GM12878 (cell line): ENCODE results near the gene TYSND1. TPM values are rescaled to one million over a fixed set of nuclear protein-coding genes. Genes with fewer than 3 reads are reported as not detected.

Experiments used
- ATAC-seq: fragments of 200-7000 bp; cut with Tn5 transposase; 3 replicates; pipeline ENCODE4 v1.9.1; 2020; ENCODE audit warnings: mild to moderate bottlenecking, moderate library complexity
- BruUV-seq: library from RNA; stranded (reverse); fragments of 400-500 nt; replicated peaks from 2 replicates; lab custom pipeline; 2021; lab: Mats Ljungman, UMichigan
- CTCF ChIA-PET: fragments of 300-600 bp; sonication (Branson Sonifier 250); formaldehyde crosslinking; extraction: SDS; loops from one replicate; lab custom pipeline; 2021; ENCODE audit warnings: inconsistent platforms; lab: Yijun Ruan, JAX
- POLR2A ChIA-PET: fragments of 350-600 bp; formaldehyde crosslinking; extraction: SDS; loops from one replicate; lab custom pipeline; 2021; ENCODE audit warnings: inconsistent platforms; lab: Charles Lee
- RAD21 ChIA-PET: fragments of 300-600 bp; sonication (Branson Sonifier 250); formaldehyde crosslinking; loops from one replicate; lab custom pipeline; 2023; ENCODE audit warnings: antibody characterized with exemption; ENCODE audit not compliant: unreplicated experiment; lab: Charles Lee
- SMC1A ChIA-PET: fragments of 300-600 bp; sonication (Branson Sonifier 250); formaldehyde crosslinking; loops from one replicate; lab custom pipeline; 2023; ENCODE audit not compliant: unreplicated experiment, uncharacterized antibody; lab: Charles Lee
- DNase-seq: peaks from one replicate; pipeline ENCODE4 v3.0.0-alpha.2; 2011; ENCODE audit warnings: low read depth, low spot score
- FAIRE-seq: peaks from 3 replicates; lab custom pipeline; 2011; peaks lifted over from hg19 to GRCh38; lab: Jason Lieb, UNC
- H2AFZ ChIP-seq: 2 replicates; pipeline ENCODE4 v1.6.0; 2011; ENCODE audit warnings: low read depth, low read length, control low read depth; ENCODE audit not compliant: control insufficient read depth
- H3K27ac ChIP-seq: 2 replicates; pipeline ENCODE4 v1.5.1; 2011; ENCODE audit warnings: control low read depth; ENCODE audit not compliant: control insufficient read depth, insufficient read depth
- H3K27me3 ChIP-seq, 2 experiments: replicated peaks in 1 of 2; 2 replicates each; pipeline versions ENCODE4 v1.6.0 to v1.6.1; 2011; ENCODE audit warnings: low read length in 1 of 2; ENCODE audit not compliant: control insufficient read depth in 2 of 2, insufficient read depth in 2 of 2
- H3K36me3 ChIP-seq, 2 experiments: 2 replicates each; pipeline ENCODE4 v1.5.1; 2011; ENCODE audit warnings: low read length in 1 of 2; ENCODE audit not compliant: control insufficient read depth in 2 of 2, insufficient read depth in 2 of 2
- H3K4me1 ChIP-seq: 2 replicates; pipeline ENCODE4 v1.6.1; 2011; ENCODE audit warnings: mild to moderate bottlenecking, low read length, moderate library complexity, mixed read lengths; ENCODE audit not compliant: control insufficient read depth, insufficient read depth
- H3K4me2 ChIP-seq: 2 replicates; pipeline ENCODE4 v1.6.0; 2011; ENCODE audit warnings: control low read depth; ENCODE audit not compliant: control insufficient read depth, insufficient read depth
- H3K4me3 ChIP-seq: fragments of 200-600 bp; sonication (generic); 2 replicates; pipeline ENCODE4 v1.5.1; 2016
- H3K79me2 ChIP-seq: 2 replicates; pipeline ENCODE4 v1.6.0; 2011; ENCODE audit warnings: low read length; ENCODE audit not compliant: control insufficient read depth, insufficient read depth
- H3K9ac ChIP-seq: 2 replicates; pipeline ENCODE4 v1.8.0; 2011; ENCODE audit warnings: low read length, control low read depth, mixed read lengths; ENCODE audit not compliant: control insufficient read depth, insufficient read depth
- H3K9me3 ChIP-seq: replicated peaks from 3 replicates; pipeline ENCODE4 v1.5.1; 2011; ENCODE audit warnings: mild to moderate bottlenecking, low read length; ENCODE audit not compliant: control insufficient read depth, insufficient read depth
- H4K20me1 ChIP-seq: 2 replicates; pipeline ENCODE4 v1.6.0; 2011; ENCODE audit not compliant: control insufficient read depth, insufficient read depth
- CEBPZ ChIP-seq: fragments of 150-350 bp; IDR thresholded peaks from 2 replicates; pipeline ENCODE4 v1.6.1; 2016; ENCODE audit warnings: low read depth, low read length
- FOXK2 ChIP-seq: fragments of 450-650 bp; IDR thresholded peaks from 2 replicates; pipeline ENCODE4 v1.6.1; 2017; ENCODE audit warnings: mild to moderate bottlenecking, moderate library complexity
- WGBS: methylation state at CpG from one replicate; pipeline ENCODE4 v1.1.6; 2016; ENCODE audit warnings: low lambda C conversion rate; ENCODE audit not compliant: insufficient replicate concordance, insufficient coverage; ENCODE audit errors: missing lambda C conversion rate; 5-methylcytosine and 5-hydroxymethylcytosine counted together
- in situ Hi-C: fragments of 300-500 bp; cut with MboI; formaldehyde crosslinking; loops from 9 replicates; pipeline ENCODE4 v1.14.3; 2018; ENCODE audit warnings: mixed read lengths
- intact Hi-C: fragments of 100-400 bp; cut with micrococcal nuclease; formaldehyde crosslinking; loops from one replicate; pipeline ENCODE4 v1.14.2; 2022; ENCODE audit not compliant: unreplicated experiment
- polyA plus RNA-seq, 11 experiments: library from polyadenylated mRNA; depleted of rRNA in 4 of 11; unstranded in 6 of 11; stranded (reverse) in 5 of 11; fragments of >200 nt; fragmentation: Nextera tagmentation in 4 of 11; fragmentation: Illumina TruSeq in 1 of 11; extraction: Ambion mirVana in 4 of 11; extraction: Trizol in 1 of 11; gene quantifications; 1 replicate in 1 of 11; 2 replicates in 10 of 11; pipeline versions ENCODE4 v1.2.1 to v1.2.3, GENCODE V29; 2011 to 2016; ENCODE audit warnings: inconsistent platforms in 2 of 11, missing spikeins in 2 of 11, low read depth in 1 of 11
- total RNA-seq, 4 experiments: library from RNA; depleted of rRNA in 3 of 4; stranded (reverse); fragments of >200 nt in 3 of 4; fragmentation: Illumina TruSeq in 1 of 4; extraction: Trizol in 1 of 4; gene quantifications; 2 replicates each; pipeline versions ENCODE4 v1.2.1 to v1.2.3, GENCODE V29; 2013 to 2021
- TF ChIP-seq, protein P1 (sequence below): IDR thresholded peaks from 2 replicates; pipeline ENCODE4 v1.6.1; 2012; ENCODE audit warnings: low read depth, low read length, improper control_type of control experiment

TYSND1 gene
- total and polyA plus RNA-seq, 10 of the 15 experiments (the other 5 are each of a cell fraction or from before 2014, with no cell fraction given): 1.9 to 21.4 (median 12.0) TPM

- Histone ChIP-seq H3K9me3 (no peaks in the 10 kb centered on the region), H3K79me2 (no peaks in the 10 kb centered on the region), H3K27me3 (no peaks in the 10 kb centered on the region; a peak in 1 of 4 replicates), H3K36me3 (no peaks in the 10 kb centered on the region), H3K4me3 (no peak overlapping the region), H3K4me1 (peaks cover 7% of the 10 kb centered on the region; the same call in 1 of the 2 replicates), H2AFZ (no peak overlapping the region), H4K20me1 (no peaks in the 10 kb centered on the region), H3K27ac (no peak overlapping the region), H3K9ac (no peak overlapping the region), H3K4me2 (no peak overlapping the region)
- ChIA-PET SMC1A (interaction anchor here (0.6 to 3.2 kb wide), 6 partner anchors 11 to 360 kb away, joined by 3 to 14 read pairs (median 4); no protein-coding TSS in a partner anchor), RAD21 (interaction anchor here (0.9 to 1.1 kb wide), 3 partner anchors 9 to 268 kb away, joined by 3 read pairs; no protein-coding TSS in a partner anchor), POLR2A (interaction anchor here (0.5 kb wide), 1 partner anchor 715 kb away, joined by 4 read pairs; no protein-coding TSS in a partner anchor), CTCF (interaction anchor here (0.5 to 5.8 kb wide), 9 partner anchors 8 to 138 kb away, joined by 3 to 58 read pairs (median 4); partner anchors contain the start of gene TYSND1)
- ATAC-seq: no peak
- DNase-seq: no peak
- FAIRE-seq: no peak
- no peak for TF ChIP-seq FOXK2
- TF ChIP-seq, protein P1, sequence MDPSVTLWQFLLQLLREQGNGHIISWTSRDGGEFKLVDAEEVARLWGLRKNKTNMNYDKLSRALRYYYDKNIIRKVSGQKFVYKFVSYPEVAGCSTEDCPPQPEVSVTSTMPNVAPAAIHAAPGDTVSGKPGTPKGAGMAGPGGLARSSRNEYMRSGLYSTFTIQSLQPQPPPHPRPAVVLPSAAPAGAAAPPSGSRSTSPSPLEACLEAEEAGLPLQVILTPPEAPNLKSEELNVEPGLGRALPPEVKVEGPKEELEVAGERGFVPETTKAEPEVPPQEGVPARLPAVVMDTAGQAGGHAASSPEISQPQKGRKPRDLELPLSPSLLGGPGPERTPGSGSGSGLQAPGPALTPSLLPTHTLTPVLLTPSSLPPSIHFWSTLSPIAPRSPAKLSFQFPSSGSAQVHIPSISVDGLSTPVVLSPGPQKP: no peak
- no peak for TF ChIP-seq CEBPZ
- BruUV-seq: no TSS peak
- in situ Hi-C loops (no loop called here), intact Hi-C loops (no loop called here)
- 34% methylated on average over 6 of the region's 6 CpGs for whole genome bisulfite sequencing
Observed at GRCh38 chr10:70096016-70096704, 50.3 kb downstream of the TYSND1 start.
